GM23338 (cell line): ENCODE results near the gene TRAF3.

ENCODE experiments used
- EZH2phosphoT487 ChIP-seq: fragments of 200-600 bp; sonication (generic); IDR thresholded peaks from one replicate; pipeline ENCODE4 v1.8.1; 2018; ENCODE audit warnings: antibody characterized with exemption; ENCODE audit not compliant: unreplicated experiment
- TF ChIP-seq, protein P1 (sequence below), 2 experiments: fragments of 200-600 bp in 1 of 2; sonication (generic) in 1 of 2; conservative IDR thresholded peaks; 2 replicates each; pipeline versions ENCODE4 v1.5.1 to v1.6.1; 2016 to 2017; ENCODE audit warnings: antibody characterized with exemption in 2 of 2, low read depth in 2 of 2, mild to moderate bottlenecking in 2 of 2, moderate library complexity in 1 of 2

DNA sequence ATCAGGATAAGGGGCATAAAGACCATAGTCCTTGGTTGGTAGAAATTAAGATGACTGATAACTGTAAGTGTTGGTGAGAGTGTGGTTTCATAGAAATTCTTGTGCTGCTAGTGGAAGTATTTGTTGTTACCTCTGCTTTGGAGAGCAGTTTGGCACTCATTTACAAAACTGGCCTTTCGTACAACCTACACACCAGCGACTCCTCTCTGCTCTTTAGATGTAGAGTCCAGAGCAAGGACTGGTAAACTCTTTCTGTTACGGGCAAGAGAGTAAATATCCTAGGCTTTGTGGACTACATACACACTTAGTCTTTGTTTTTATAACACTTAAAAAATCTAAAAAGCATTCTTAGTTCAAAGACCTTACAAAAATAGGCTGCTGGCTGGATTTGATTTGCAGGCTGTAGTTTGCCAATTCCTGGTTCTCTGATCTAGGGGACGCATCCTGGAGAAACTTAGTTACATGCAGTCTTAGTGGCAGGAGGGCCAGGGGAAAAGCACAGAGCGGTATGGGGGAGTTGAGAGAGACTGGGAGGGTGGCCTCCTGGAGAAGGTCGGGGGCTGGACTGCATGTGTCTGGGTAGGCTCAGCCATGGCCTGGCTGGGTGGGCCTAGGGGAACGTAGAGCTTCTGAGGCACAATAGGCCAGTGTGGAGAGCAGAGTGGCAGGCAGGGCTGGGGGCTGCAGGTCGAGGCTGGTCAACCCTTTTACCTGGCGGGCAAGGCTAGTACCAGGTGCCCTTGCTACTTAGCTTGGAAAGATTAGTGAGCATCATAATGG is 89.9 kb downstream of the TRAF3 start:
- TF ChIP-seq, protein P1, sequence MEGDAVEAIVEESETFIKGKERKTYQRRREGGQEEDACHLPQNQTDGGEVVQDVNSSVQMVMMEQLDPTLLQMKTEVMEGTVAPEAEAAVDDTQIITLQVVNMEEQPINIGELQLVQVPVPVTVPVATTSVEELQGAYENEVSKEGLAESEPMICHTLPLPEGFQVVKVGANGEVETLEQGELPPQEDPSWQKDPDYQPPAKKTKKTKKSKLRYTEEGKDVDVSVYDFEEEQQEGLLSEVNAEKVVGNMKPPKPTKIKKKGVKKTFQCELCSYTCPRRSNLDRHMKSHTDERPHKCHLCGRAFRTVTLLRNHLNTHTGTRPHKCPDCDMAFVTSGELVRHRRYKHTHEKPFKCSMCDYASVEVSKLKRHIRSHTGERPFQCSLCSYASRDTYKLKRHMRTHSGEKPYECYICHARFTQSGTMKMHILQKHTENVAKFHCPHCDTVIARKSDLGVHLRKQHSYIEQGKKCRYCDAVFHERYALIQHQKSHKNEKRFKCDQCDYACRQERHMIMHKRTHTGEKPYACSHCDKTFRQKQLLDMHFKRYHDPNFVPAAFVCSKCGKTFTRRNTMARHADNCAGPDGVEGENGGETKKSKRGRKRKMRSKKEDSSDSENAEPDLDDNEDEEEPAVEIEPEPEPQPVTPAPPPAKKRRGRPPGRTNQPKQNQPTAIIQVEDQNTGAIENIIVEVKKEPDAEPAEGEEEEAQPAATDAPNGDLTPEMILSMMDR (conservative IDR thresholded peaks at IDR 0.05; ENCODE audit: low read depth in 2 of 2), result no peak
- TF ChIP-seq EZH2phosphoT487, result no peak
